OCI-LY1 (cell line): ENCODE measurements around the gene F11R.

Experiments
- EZH2 ChIP-seq: fragments of 200-600 bp; sonication (generic), shearing (Covaris generic); IDR thresholded peaks from 2 replicates; pipeline ENCODE4 v1.8.0; 2017; ENCODE audit warnings: borderline replicate concordance, mixed run types, mild to moderate bottlenecking, antibody characterized with exemption, low read length, moderate library complexity, mixed read lengths
- TF ChIP-seq, protein P1 (sequence below): fragments of 200-600 bp; sonication (generic), shearing (Covaris generic); IDR thresholded peaks from 2 replicates; pipeline ENCODE4 v1.5.1; 2017; ENCODE audit warnings: mild to moderate bottlenecking, antibody characterized with exemption, low read length, moderate library complexity, mixed read lengths

DNA sequence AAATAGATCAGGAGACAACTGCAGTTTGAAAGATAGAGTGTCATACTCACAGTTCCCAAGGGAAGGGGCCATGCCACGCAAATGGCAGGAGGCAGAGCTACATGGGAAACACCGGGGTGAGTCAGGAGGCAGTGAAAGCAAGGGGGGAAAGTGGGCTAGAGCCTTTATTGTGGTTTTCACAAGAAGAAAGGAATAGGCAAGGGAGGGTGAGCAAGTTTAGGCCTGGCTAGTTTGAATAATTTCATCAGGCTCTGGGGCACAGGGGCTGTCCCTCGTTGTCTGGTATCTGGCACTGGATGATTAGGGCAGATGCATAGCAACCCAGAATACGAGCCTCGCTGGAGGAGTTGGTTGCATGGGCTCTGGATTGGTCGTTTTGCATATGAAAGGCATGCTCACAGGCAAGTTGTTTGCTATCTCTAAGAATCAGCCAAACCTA lies 49.3 kb downstream of the F11R start:
- TF ChIP-seq, protein P1, sequence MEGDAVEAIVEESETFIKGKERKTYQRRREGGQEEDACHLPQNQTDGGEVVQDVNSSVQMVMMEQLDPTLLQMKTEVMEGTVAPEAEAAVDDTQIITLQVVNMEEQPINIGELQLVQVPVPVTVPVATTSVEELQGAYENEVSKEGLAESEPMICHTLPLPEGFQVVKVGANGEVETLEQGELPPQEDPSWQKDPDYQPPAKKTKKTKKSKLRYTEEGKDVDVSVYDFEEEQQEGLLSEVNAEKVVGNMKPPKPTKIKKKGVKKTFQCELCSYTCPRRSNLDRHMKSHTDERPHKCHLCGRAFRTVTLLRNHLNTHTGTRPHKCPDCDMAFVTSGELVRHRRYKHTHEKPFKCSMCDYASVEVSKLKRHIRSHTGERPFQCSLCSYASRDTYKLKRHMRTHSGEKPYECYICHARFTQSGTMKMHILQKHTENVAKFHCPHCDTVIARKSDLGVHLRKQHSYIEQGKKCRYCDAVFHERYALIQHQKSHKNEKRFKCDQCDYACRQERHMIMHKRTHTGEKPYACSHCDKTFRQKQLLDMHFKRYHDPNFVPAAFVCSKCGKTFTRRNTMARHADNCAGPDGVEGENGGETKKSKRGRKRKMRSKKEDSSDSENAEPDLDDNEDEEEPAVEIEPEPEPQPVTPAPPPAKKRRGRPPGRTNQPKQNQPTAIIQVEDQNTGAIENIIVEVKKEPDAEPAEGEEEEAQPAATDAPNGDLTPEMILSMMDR: no peak
- TF ChIP-seq EZH2: no peak
